Thoracic aorta (tissue), 2 donors: ENCODE data around the gene MCOLN2. TPM values are rescaled to one million over a fixed set of nuclear protein-coding genes. Genes with fewer than 3 reads are reported as not detected.

ENCODE experiments used
- ATAC-seq: fragments of 150-250 bp; one replicate; pipeline ENCODE4 v1.8.0; 2017; ENCODE audit warnings: low read depth; ENCODE audit not compliant: insufficient number of reproducible peaks, low FRiP score
- DNase-seq: peaks from one replicate; pipeline ENCODE4 v3.0.0-alpha.2; 2020; ENCODE audit warnings: low spot score
- H3K27ac ChIP-seq, 2 donors: fragments of 200-600 bp; sonication (generic); 1 replicate in 1 of 2; 2 replicates in 1 of 2; pipeline ENCODE4 v1.5.1; 2016; ENCODE audit warnings: mild to moderate bottlenecking in 2 of 2, moderate library complexity in 2 of 2
- H3K27me3 ChIP-seq: fragments of 200-600 bp; sonication (generic); replicated peaks from 2 replicates; pipeline ENCODE4 v1.6.0; 2016; ENCODE audit warnings: mild to moderate bottlenecking; ENCODE audit not compliant: insufficient read depth
- H3K36me3 ChIP-seq: fragments of 200-600 bp; sonication (generic); one replicate; pipeline ENCODE4 v1.5.1; 2016
- H3K4me1 ChIP-seq, 2 donors: fragments of 200-600 bp; sonication (generic); 1 replicate in 1 of 2; 2 replicates in 1 of 2; pipeline versions ENCODE4 v1.5.1 to v1.6.0; 2016; ENCODE audit warnings: low read depth in 2 of 2, mild to moderate bottlenecking in 1 of 2; ENCODE audit not compliant: control insufficient read depth in 1 of 2
- H3K4me3 ChIP-seq: fragments of 200-600 bp; sonication (generic); 2 replicates; pipeline ENCODE4 v1.5.1; 2016; ENCODE audit warnings: mild to moderate bottlenecking
- H3K9me3 ChIP-seq: fragments of 200-600 bp; sonication (generic); 2 replicates; pipeline ENCODE4 v1.5.1; 2016
- CTCF ChIP-seq: fragments of 200-600 bp; sonication (generic); IDR thresholded peaks from one replicate; pipeline ENCODE4 v1.5.1; 2019; ENCODE audit warnings: antibody characterized with exemption
- total RNA-seq, 2 donors: library from RNA; depleted of rRNA; stranded (reverse); fragments of >200 nt; gene quantifications; one replicate each; pipeline versions ENCODE4 v1.1.0 to v1.2.3, GENCODE V29; 2016

MCOLN2 gene
- 1 to 10 TPM; 1.2 to 1.8 TPM for total RNA-seq

- no peak within 1 kb of the TSS for H3K27ac ChIP-seq
- H3K27me3 ChIP-seq, result no peaks in the 10 kb centered on the region
- no peak for TF ChIP-seq CTCF
- no peak for ATAC-seq
- no peaks in the 10 kb centered on the region for H3K9me3 ChIP-seq
- no peaks in the 10 kb centered on the region for H3K36me3 ChIP-seq
- no peak for DNase-seq
- H3K4me3 ChIP-seq, result peak within 1 kb of the TSS; percentile 83
- peaks cover 5 to 22% of the 10 kb centered on the region in 2 donors for H3K4me1 ChIP-seq
These were observed at the start of gene MCOLN2 for GRCh38 chr1:84996846-84997666. MCOLN2 (minus strand) TSS chr1:84997113; CDS start chr1:84996872, 241 bp downstream.

DNA sequence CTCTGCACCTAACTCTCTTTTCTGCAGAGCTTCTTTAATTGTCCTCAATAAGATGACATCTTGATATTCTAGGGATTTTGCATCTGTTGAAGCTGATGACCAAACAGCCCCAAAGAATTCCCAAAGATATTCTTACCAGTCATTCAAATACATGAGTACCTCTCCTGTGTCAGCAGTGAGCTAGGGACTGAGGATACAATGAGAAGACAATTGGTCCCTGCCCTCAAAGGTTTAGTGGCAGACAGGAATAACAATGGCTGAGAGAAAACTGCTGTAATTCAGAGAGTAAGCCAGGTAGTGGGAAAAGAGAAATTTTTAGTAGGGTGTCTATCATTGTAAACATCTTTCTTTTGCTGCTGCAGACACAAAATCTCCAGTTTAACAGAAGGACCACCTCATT lies 45.5 kb upstream of the MCOLN2 start:
- Histone ChIP-seq H3K27me3 (no peaks in the 10 kb centered on the region), H3K4me3 (no peak overlapping the region), H3K4me1 (no peaks in the 10 kb centered on the region), H3K27ac (no peak overlapping the region), H3K36me3 (no peaks in the 10 kb centered on the region), H3K9me3 (no peaks in the 10 kb centered on the region)
- DNase-seq, result no peak
- no peak for ATAC-seq
- TF ChIP-seq CTCF, result no peak

DNA sequence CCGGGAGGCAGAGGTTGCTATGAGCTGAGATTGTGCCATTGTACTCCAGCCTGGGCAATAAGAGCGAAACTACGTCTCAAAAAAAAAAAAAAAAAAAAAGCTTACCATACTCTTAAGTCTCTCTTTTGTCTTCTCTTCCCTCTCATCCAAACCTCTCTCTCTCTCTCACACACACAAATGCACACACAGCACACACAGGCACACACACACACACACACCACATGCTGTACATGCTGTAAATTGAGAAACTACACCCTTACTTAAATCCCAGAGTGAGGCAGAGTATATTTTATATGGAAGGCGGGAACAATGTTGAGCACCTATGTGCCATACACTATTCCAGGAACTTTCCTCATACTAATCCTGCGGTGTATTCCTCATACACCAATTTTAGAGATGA lies 44.9 kb upstream of the MCOLN2 start:
- Histone ChIP-seq H3K27me3 (no peaks in the 10 kb centered on the region), H3K9me3 (no peaks in the 10 kb centered on the region), H3K27ac (no peak overlapping the region), H3K36me3 (no peaks in the 10 kb centered on the region), H3K4me3 (no peak overlapping the region), H3K4me1 (no peaks in the 10 kb centered on the region)
- DNase-seq (no peak), ATAC-seq (no peak)
- no peak for TF ChIP-seq CTCF

GRCh38 chr1:85033221-85033620 lies 36.3 kb upstream of the MCOLN2 start:
- TF ChIP-seq CTCF, result no peak
- Histone ChIP-seq H3K27me3 (no peaks in the 10 kb centered on the region), H3K4me1 (peaks cover 0 to 11% of the 10 kb centered on the region in 2 donors), H3K36me3 (no peaks in the 10 kb centered on the region), H3K27ac (peak overlapping the region in 1 of 2 donors; percentile 21), H3K4me3 (no peak overlapping the region), H3K9me3 (no peaks in the 10 kb centered on the region)
- DNase-seq (no peak), ATAC-seq (no peak)

- no peak for ATAC-seq
- H3K27me3 ChIP-seq, result no peaks in the 10 kb centered on the region
- no peak for TF ChIP-seq CTCF
These were observed 33.6 kb upstream of the MCOLN2 start for GRCh38 chr1:85030536-85030935.

More at GRCh38 chr1:85030536-85030935, 33.6 kb upstream of the MCOLN2 start:
- no peak overlapping the region for H3K27ac ChIP-seq
- no peak overlapping the region for H3K4me3 ChIP-seq
- no peaks in the 10 kb centered on the region for H3K9me3 ChIP-seq
- no peaks in the 10 kb centered on the region for H3K36me3 ChIP-seq
- DNase-seq, result no peak
- H3K4me1 ChIP-seq, result peaks cover 0 to 11% of the 10 kb centered on the region in 2 donors
